ENCODE results near the gene C6orf89.

- TF ChIP-seq CTCF (IDR thresholded peaks at IDR 0.05) (no peak), POLR2A (IDR thresholded peaks at IDR 0.05) (no peak), EP300 (IDR thresholded peaks at IDR 0.05) (no peak)
These were observed 22.0 kb downstream of the C6orf89 start for GRCh38 chr6:36907781-36908180.
